WI38 (cell line): ENCODE results near the gene RAB22A.

Source experiments
- H3K4me3 ChIP-seq: 2 replicates; pipeline ENCODE4 v1.5.1; 2011; ENCODE audit warnings: low read depth, mild to moderate bottlenecking, control low read depth, low read length
- TF ChIP-seq, protein P1 (sequence below): IDR thresholded peaks from 2 replicates; pipeline ENCODE4 v1.5.1; 2012; ENCODE audit warnings: low read depth, mild to moderate bottlenecking, control low read depth, low read length

Gene RAB22A

DNA sequence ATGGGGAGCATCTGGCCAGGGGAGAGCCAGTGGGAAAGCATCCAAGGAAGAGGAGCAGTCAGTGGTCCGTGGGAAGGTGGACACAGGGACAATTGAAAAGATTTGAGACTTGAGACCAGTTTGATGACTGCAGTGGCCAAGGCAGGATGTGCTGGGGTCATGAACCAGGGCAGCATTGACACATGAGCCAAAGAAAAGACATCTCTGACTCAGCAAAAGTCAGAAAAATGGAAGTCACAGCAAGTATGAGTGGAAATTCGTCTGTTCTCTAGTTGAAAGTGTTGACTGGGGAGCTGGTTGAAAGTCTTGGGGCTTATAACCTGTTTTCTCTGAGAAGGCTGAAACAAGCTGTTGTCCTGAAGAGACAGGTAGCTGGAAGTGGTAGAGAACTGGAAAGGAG is 31.3 kb downstream of the RAB22A start:
- TF ChIP-seq, protein P1, sequence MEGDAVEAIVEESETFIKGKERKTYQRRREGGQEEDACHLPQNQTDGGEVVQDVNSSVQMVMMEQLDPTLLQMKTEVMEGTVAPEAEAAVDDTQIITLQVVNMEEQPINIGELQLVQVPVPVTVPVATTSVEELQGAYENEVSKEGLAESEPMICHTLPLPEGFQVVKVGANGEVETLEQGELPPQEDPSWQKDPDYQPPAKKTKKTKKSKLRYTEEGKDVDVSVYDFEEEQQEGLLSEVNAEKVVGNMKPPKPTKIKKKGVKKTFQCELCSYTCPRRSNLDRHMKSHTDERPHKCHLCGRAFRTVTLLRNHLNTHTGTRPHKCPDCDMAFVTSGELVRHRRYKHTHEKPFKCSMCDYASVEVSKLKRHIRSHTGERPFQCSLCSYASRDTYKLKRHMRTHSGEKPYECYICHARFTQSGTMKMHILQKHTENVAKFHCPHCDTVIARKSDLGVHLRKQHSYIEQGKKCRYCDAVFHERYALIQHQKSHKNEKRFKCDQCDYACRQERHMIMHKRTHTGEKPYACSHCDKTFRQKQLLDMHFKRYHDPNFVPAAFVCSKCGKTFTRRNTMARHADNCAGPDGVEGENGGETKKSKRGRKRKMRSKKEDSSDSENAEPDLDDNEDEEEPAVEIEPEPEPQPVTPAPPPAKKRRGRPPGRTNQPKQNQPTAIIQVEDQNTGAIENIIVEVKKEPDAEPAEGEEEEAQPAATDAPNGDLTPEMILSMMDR: no peak
- no peak overlapping the region for H3K4me3 ChIP-seq

DNA sequence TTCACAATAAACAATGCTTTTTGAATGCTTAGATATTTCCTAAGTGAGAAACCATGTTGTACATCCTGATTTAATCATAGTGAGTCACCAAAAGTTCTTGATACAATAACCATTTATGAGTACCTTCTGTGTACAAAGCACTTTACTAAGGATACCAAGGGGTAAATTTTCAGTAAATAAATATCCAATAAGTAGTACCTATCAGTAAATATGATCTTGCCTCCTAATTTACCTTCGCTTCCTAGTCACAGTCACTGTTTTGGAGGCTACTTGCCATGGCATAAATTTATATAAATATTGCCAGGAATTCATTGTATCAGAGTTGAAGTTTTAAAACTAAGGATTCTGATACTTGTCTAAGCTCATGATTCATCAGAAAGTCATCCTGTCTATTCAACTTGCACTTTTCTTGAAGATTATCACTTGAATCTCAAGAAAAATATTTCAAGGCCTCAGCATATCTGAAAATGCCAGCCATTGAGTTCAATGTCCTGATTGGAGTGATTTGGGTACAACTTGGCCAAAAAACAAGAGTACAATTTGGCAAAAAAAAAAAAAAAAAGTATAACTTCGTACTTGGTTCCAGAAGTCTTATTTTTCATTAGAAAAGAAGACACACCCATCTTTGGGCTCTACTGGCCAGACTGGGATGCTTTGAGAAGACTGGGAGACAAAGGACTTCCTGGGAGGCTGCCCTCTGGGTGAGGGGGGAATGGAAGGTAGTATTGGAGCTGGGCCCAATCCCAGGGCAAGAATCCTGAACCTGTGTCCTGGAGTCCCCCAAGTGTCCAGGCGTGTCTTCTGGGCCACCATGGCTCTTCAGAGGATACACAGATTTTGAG is 32.8 kb downstream of the RAB22A start:
- TF ChIP-seq, protein P1: no peak
- H3K4me3 ChIP-seq: no peak overlapping the region

DNA sequence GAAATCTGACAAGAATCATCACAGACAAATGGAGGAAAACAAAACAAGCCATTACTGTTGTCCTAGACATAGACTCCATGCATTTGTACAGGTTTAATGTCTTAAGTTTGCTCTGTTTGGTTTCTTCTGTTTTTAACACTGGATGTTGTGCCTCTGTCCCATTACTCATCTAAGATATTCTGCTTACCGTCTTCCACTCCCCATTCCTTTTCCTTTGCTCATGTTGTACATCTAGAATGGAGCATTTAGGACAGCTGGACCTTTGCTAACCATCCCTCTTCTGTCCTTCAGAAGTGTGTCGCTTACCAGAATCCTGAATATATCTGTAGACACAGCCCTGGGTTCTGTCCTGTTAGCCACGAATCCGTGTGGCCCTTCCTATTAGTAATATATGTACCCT is 35.2 kb downstream of the RAB22A start:
- H3K4me3 ChIP-seq: no peak overlapping the region
- TF ChIP-seq, protein P1: no peak

DNA sequence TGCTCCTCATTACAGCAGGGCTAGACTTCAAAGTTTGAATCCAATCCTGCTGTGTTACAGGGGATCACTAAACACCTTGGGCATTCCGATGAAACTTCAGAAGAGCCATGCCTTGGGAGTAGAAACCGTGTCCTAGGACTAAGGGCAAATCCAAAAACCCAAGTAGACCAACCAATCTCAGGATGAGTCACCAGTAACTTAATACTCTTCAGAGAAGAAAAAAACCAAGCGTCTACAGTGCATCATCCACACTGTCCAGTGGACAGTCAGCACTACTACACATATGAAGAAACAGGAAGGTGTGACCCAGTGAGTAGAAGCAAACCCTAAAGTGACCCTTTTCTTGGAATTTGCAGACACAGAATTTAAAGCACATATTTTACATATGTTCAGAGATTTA is 40.1 kb downstream of the RAB22A start:
- TF ChIP-seq, protein P1: no peak
- no peak overlapping the region for H3K4me3 ChIP-seq

DNA sequence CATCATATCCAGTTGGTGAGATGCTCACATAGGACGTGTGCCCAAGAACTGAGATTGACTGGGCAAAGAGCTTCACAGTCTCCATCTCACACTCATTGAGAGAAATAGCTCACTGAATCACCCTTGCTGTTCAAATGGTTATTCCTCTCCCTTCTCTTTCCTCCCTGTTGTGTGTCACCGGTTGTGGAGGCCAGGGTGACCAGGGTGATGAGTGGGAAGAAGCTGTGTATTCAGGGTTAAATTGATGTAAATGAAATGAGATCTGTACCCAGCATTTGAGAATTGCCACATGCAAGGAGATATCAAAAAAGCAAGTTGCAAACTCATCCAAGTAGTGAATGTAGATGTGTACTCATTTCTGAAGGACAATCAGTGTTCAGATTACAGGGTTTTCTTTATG is 43.0 kb downstream of the RAB22A start:
- H3K4me3 ChIP-seq: no peak overlapping the region
- TF ChIP-seq, protein P1: no peak

DNA sequence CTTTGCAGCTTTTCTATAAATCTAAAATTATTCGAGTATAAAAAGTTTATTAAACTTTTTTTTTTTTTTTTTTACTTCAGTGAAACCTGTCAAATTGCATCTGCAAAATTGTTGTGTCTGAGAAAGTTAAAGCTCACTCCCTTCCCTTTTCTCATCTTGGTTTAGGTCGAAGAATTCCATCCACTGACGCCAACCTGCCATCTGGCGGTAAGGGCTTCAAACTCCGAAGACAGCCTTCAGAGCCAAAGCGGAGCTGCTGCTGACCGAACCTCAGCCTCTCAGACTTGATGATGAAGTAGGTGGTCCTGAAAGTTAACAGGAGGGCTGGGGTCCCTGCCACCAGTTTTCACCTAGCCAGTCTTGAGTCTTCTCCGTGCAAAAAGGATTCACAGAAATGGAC is 49.9 kb downstream of the RAB22A start:
- TF ChIP-seq, protein P1: no peak

DNA sequence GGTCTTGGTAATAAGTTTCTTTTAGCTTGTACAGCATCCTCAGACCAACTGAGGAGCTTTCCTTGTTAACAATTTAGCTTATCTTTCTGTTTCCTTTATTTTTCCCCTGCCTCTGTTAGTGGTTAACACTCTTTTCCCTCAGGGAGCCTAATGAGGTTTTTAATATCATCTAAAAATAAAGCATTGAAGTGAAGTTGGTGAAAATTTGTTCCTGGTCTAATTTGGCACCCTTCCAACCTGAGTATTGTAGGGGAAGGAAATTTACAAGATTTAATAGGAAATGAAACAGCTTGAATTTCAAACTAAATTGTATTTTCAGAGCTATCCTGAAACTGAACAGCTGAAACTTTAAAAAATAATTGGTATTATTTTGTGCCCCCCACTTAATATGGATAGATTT is 51.4 kb downstream of the RAB22A start:
- TF ChIP-seq, protein P1: no peak
- no peak overlapping the region for H3K4me3 ChIP-seq

More for the DNA sequence above, 49.9 kb downstream of the RAB22A start:
- H3K4me3 ChIP-seq: no peak overlapping the region
